ENCODE data around the gene LYST.

GRCh38 chr1:235657269-235657668, 209.4 kb downstream of the LYST start:
- TF ChIP-seq CTCF (optimal IDR thresholded peaks at IDR 0.05 in 1 of 3, IDR thresholded peaks at IDR 0.05 in 1 of 3, conservative IDR thresholded peaks at IDR 0.05 in 1 of 3; ENCODE audit: extremely low read depth in 1 of 3, insufficient read depth in 2 of 3, low read length in 3 of 3), result no peak
- TF ChIP-seq EZH2 (IDR thresholded peaks at IDR 0.05; ENCODE audit: low read length), result no peak
